Measurements from ENCODE around the gene ACSF3.
A peak's percentile ranks its signal among the peaks of the same experiment; 100 is the strongest.
"Not testable (repeated sequence)": the region's sequence is repeated elsewhere in the genome, so short reads cannot be mapped to it uniquely, and the experiment has no call there.

The ACSF3 gene

GRCh38 chr16:89179656-89180315 is 86.1 kb downstream of the ACSF3 start:
- no peak for DNase-seq

- no peak for DNase-seq
Observed at GRCh38 chr16:89183463-89183862, 89.8 kb downstream of the ACSF3 start.

DNA sequence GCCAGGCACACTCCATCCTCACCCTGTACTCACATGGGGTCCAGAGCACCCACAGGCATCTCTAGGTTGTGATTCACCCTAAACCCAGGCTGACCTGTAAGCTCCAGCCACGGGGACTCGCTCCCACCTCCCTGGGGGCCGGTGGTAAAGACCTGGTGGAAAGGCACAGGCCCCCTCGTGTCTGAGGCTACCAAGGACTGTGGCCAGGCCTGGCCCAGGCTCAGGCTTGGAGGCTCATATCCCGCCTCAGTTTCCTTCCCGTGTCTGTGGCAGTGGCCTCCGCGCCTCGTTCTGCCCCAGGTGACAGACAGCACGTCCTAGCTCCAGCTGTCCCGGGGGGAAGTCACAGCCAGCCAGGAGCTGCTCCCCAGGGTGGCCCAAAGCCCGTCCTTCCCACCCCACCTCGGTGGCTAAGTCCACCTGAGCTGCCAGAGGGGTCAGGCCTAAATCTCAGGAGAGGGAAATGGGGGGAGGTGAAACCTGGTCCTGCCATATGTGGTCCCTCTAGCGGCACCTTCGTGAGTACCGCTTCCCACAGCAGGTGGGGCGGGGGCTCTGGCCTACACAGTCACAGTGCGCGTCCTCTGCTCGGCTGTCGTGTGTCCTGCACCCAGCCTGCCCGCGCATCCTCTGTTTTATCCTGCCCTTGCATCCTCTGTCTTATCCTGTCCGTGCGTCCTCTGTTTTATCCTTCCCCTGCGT is 90.5 kb downstream of the ACSF3 start:
- no peak for DNase-seq

- no peak for DNase-seq
Observed at GRCh38 chr16:89184677-89184932, 91.0 kb downstream of the ACSF3 start.

- peak; percentile 34 for DNase-seq
Observed at GRCh38 chr16:89184933-89185794, 91.5 kb downstream of the ACSF3 start.

DNA sequence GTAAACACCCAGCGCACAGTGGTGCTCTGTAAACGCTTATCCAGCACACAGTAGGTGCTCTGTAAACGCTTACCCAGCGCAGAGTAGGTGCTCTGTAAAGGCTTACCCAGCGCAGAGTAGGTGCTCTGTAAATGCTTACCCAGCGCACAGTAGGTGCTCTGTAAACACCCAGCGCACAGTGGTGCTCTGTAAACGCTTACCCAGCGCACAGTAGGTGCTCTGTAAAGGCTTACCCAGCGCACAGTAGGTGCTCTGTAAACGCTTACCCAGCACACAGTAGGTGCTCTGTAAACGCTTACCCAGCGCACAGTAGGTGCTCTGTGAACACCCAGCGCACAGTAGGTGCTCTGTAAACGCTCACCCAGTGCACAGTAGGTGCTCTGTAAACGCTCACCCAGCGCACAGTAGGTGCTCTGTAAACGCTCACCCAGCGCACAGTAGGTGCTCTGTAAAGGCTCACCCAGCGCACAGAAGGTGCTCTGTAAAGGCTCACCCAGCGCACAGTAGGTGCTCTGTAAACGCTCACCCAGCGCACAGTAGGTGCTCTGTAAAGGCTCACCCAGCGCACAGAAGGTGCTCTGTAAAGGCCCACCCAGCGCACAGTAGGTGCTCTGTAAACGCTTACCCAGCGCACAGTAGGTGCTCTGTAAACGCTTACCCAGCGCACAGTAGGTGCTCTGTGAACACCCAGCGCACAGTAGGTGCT is 92.4 kb downstream of the ACSF3 start:
- not testable (repeated sequence) for DNase-seq

- DNase-seq: not testable (repeated sequence)
Observed at GRCh38 chr16:89186593-89187031, 93.0 kb downstream of the ACSF3 start.

DNA sequence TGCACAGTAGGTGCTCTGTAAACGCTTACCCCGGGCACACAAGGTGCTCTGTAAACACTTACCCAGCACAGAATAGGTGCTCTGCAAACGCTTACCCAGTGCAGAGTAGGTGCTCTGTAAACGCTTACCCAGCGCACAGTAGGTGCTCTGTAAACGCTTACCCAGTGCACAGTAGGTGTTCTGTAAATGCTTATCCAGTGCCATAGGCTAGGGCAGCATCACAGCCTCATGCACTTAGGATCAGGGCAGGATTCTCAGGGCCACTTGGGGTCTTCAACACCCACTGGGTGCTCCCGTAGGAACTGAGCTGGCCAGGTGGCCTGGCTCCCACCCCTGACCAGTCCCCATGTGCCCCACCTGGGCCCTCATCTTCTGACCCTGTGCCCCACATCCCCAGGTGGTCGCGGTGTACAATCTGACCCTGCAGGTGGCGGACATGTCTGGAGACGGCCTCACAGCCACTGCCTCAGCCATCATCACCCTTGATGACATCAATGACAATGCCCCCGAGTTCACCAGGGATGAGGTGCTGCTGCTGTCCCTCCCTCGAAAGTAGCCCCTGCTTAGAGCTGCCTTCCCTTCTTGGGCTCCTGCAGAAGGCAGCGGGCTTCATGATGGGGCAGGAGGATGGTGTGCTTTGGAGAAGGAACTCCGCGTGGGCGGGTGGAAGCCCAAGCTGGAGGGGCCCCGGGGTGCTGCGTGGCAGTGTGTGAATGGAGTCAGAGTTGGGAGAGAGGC is 93.5 kb downstream of the ACSF3 start:
- peak; percentile 51 for DNase-seq

- DNase-seq: no peak
Observed at GRCh38 chr16:89187770-89188392, 94.2 kb downstream of the ACSF3 start.

GRCh38 chr16:89188471-89189357 is 95.1 kb downstream of the ACSF3 start:
- not testable (repeated sequence) for DNase-seq

- no peak for DNase-seq
Observed at GRCh38 chr16:89189358-89190025, 95.8 kb downstream of the ACSF3 start.

GRCh38 chr16:89190150-89190958 is 96.7 kb downstream of the ACSF3 start:
- no peak for DNase-seq

DNA sequence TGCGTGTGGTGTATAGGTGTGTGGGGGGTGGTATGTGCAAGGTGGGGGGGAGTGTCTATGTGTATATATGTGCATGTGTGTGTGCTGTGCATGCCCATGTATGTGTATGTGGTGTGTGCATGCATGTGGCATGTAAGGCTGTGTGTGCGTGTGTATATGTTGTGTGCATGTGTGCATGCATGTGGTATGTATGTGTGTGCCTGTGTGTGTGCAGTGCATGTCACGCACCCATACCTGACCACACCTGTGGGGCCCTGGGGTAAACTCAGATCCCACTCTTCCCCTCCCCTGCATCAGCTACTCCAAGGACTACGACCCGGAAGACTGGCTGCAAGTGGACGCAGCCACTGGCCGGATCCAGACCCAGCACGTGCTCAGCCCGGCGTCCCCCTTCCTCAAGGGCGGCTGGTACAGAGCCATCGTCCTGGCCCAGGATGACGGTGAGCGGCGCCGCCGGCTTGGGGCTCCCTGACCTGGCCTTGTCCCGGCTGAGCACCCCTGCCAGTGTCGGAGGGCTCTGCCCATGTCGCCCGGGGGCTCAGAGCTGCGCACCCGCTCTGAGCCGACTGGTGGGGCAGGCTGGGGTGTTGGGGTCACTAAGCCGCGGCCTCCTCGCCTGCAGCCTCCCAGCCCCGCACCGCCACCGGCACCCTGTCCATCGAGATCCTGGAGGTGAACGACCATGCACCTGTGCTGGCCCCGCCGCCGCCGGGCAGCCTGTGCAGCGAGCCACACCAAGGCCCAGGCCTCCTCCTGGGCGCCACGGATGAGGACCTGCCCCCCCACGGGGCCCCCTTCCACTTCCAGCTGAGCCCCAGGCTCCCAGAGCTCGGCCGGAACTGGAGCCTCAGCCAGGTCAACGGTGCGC is 97.6 kb downstream of the ACSF3 start:
- DNase-seq: no peak

- DNase-seq: no peak
Observed at GRCh38 chr16:89191901-89192185, 98.2 kb downstream of the ACSF3 start.

GRCh38 chr16:89192186-89192955 is 98.7 kb downstream of the ACSF3 start:
- DNase-seq: peak; percentile 88

- DNase-seq: peak; percentile 81
Observed at GRCh38 chr16:89192956-89193575, 99.4 kb downstream of the ACSF3 start.

DNA sequence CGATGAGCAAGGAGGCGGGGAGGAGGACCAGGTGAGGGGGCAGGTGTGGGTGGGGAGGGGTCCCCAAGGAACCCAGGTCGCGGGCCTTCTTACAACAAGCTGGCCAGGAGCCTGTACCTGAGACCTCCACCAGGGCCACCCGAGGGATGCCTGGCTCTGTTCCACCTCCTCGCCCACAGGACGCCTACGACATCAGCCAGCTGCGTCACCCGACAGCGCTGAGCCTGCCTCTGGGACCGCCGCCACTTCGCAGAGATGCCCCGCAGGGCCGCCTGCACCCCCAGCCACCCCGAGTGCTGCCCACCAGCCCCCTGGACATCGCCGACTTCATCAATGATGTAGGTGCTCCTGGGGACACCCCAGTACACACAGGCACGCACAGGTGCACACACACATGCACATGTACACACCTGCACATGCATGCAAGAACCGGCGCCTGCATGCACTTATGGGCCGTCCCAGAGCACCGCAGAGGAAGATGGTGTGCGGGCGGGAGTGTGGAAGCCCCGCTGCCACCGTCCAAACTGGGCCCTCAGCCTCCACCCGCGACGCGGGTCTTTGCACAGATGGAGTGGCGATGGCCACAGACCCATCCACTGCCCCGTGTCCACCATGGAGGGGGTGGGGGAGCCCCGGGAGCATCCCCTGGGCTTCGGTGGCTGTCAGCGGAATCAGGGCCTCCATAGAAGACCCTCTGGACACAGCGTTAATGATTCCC is 100.1 kb downstream of the ACSF3 start:
- DNase-seq: no peak
